ENCODE results near the gene FGD6. TPM values are rescaled to one million over a fixed set of nuclear protein-coding genes. Genes with fewer than 3 reads are reported as not detected.

Gene FGD6
- total RNA-seq, 2 donors from 2014 or later: 9.9 to 13.9 TPM

DNA sequence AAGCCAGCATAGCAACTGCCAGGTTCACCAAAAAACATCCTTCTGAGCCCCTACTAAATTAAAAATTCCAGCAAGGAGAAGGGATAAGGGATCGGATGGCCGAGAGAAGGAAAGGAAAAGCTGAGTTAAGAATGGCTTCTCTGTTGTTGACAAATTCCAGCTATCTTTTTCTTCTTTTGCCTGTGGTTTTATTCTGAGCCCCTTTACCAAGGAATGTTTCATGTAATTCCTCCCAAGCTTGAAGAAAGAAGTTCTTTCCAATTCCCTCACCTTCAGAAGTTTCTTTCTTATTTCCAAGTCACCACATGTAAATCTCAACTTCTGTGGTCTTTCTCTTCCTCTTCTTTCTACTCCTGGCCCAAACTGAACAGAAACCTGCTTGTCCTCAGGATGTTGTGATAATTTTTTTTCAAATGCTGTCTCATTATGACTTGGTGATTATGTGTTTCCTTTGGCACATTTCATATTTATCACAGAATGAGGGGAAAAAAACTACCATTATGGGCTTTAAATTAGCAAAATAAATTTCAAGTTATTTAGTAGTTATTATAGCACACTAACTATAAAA is 40.0 kb downstream of the FGD6 start:
- intact Hi-C loops (cut with DNase I): no loop called here
- H3K27me3 ChIP-seq (replicated peaks; ENCODE audit: insufficient read depth): no peaks in the 10 kb centered on the region
- 90% methylated on average over 2 of the region's 2 CpGs for WGBS
- H3K4me3 ChIP-seq: no peak overlapping the region
- H3K36me3 ChIP-seq: no peaks in the 10 kb centered on the region
- no peak for DNase-seq (ENCODE audit: low spot score)
- H3K27ac ChIP-seq: no peak overlapping the region
- no peak for TF ChIP-seq POLR2AphosphoS5 (IDR thresholded peaks at IDR 0.05)
- TF ChIP-seq, protein P1, sequence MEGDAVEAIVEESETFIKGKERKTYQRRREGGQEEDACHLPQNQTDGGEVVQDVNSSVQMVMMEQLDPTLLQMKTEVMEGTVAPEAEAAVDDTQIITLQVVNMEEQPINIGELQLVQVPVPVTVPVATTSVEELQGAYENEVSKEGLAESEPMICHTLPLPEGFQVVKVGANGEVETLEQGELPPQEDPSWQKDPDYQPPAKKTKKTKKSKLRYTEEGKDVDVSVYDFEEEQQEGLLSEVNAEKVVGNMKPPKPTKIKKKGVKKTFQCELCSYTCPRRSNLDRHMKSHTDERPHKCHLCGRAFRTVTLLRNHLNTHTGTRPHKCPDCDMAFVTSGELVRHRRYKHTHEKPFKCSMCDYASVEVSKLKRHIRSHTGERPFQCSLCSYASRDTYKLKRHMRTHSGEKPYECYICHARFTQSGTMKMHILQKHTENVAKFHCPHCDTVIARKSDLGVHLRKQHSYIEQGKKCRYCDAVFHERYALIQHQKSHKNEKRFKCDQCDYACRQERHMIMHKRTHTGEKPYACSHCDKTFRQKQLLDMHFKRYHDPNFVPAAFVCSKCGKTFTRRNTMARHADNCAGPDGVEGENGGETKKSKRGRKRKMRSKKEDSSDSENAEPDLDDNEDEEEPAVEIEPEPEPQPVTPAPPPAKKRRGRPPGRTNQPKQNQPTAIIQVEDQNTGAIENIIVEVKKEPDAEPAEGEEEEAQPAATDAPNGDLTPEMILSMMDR (IDR thresholded peaks at IDR 0.05): no peak
- no peak for TF ChIP-seq POLR2A (IDR thresholded peaks at IDR 0.05)
- no peaks in the 10 kb centered on the region for H3K9me3 ChIP-seq
- H3K4me1 ChIP-seq (replicated peaks): no peaks in the 10 kb centered on the region

GRCh38 chr12:95173392-95174251 is 43.6 kb downstream of the FGD6 start:
- intact Hi-C loops (cut with DNase I): no loop called here

GRCh38 chr12:95169368-95169767 is 47.9 kb downstream of the FGD6 start:
- Histone ChIP-seq H3K4me1 (replicated peaks) (no peaks in the 10 kb centered on the region), H3K9me3 (no peaks in the 10 kb centered on the region), H3K4me3 (no peak overlapping the region), H3K27ac (no peak overlapping the region), H3K36me3 (no peaks in the 10 kb centered on the region), H3K27me3 (replicated peaks; ENCODE audit: insufficient read depth) (no peaks in the 10 kb centered on the region)
- WGBS: 68% methylated on average over 4 of the region's 4 CpGs
- no peak for TF ChIP-seq POLR2AphosphoS5 (IDR thresholded peaks at IDR 0.05)
- TF ChIP-seq POLR2A (IDR thresholded peaks at IDR 0.05): no peak
- TF ChIP-seq, protein P1 (IDR thresholded peaks at IDR 0.05): no peak
- no peak for DNase-seq (ENCODE audit: low spot score)
- intact Hi-C loops (cut with DNase I): no loop called here

More at GRCh38 chr12:95173392-95174251, 43.6 kb downstream of the FGD6 start:
- peak; percentile 49 for DNase-seq (ENCODE audit: low spot score)
- Histone ChIP-seq H3K9me3 (no peaks in the 10 kb centered on the region), H3K4me1 (replicated peaks) (no peaks in the 10 kb centered on the region), H3K4me3 (no peak overlapping the region), H3K27ac (peak overlapping the region; percentile 17 to 34), H3K27me3 (replicated peaks; ENCODE audit: insufficient read depth) (no peaks in the 10 kb centered on the region), H3K36me3 (no peaks in the 10 kb centered on the region)
- 13% methylated on average over 8 of the region's 8 CpGs for WGBS
- peak; percentile 27 for TF ChIP-seq POLR2AphosphoS5 (IDR thresholded peaks at IDR 0.05)
- TF ChIP-seq, protein P1 (IDR thresholded peaks at IDR 0.05): no peak
- no peak for TF ChIP-seq POLR2A (IDR thresholded peaks at IDR 0.05)

DNA sequence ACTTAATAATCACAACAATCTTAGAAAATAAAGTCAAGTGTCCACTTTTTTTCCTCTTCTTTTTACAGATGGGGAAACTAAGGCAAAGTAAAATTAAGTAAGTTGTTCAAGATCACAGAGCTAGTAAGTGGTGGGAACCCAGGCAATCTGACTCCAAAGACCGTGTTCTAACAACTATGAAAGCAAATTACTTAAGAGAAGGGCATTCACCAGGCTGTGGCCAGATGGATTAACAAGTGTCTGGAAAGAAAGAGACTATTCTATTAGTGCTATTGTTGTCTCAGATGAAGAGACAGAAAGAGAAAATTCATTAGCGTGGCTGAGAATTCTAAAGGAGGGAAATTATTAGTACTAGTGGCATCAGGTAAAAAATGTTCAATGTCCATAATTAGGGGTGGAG is 48.5 kb downstream of the FGD6 start:
- intact Hi-C loops (cut with DNase I): no loop called here
- no peak for TF ChIP-seq POLR2AphosphoS5 (IDR thresholded peaks at IDR 0.05)
- TF ChIP-seq, protein P1 (IDR thresholded peaks at IDR 0.05): no peak
- TF ChIP-seq POLR2A (IDR thresholded peaks at IDR 0.05): no peak
- no peaks in the 10 kb centered on the region for H3K27me3 ChIP-seq (replicated peaks; ENCODE audit: insufficient read depth)
- H3K27ac ChIP-seq: no peak overlapping the region
- no peak for DNase-seq (ENCODE audit: low spot score)
- H3K4me1 ChIP-seq (replicated peaks): peaks cover 1% of the 10 kb centered on the region
- no peaks in the 10 kb centered on the region for H3K36me3 ChIP-seq
- H3K9me3 ChIP-seq: no peaks in the 10 kb centered on the region
- 57% methylated on average over 2 of the region's 2 CpGs for WGBS
- H3K4me3 ChIP-seq: no peak overlapping the region
